Endothelial cell of umbilical vein (primary cell): ENCODE measurements around the gene SEMA7A.

Experiments
- CTCF ChIP-seq, 2 donors: IDR thresholded peaks; 1 replicate in 1 of 2; 2 replicates in 1 of 2; pipeline ENCODE4 v1.5.1; 2011; ENCODE audit warnings: low read length in 2 of 2, mild to moderate bottlenecking in 2 of 2, moderate library complexity in 2 of 2, control low read depth in 1 of 2, inconsistent platforms in 1 of 2, low read depth in 1 of 2; ENCODE audit not compliant: insufficient read depth in 1 of 2; ENCODE audit errors: extremely low read depth in 1 of 2
- GATA2 ChIP-seq: IDR thresholded peaks from 2 replicates; pipeline ENCODE4 v1.7.0; 2011; ENCODE audit warnings: low read depth, mild to moderate bottlenecking, moderate library complexity, mixed read lengths, low read length; ENCODE audit not compliant: insufficient read length, insufficient read depth
- POLR2A ChIP-seq: IDR thresholded peaks from 2 replicates; pipeline ENCODE4 v1.6.1; 2012; ENCODE audit warnings: low read depth, mild to moderate bottlenecking, control low read depth, low read length
- POLR2AphosphoS5 ChIP-seq: IDR thresholded peaks from 2 replicates; pipeline ENCODE4 v1.6.1; 2012; ENCODE audit warnings: low read depth, mild to moderate bottlenecking, control low read depth, low read length, moderate library complexity; ENCODE audit not compliant: insufficient read depth

GRCh38 chr15:74378848-74379247, 54.9 kb downstream of the SEMA7A start:
- TF ChIP-seq CTCF (IDR thresholded peaks at IDR 0.05; ENCODE audit: extremely low read depth in 1 of 2, insufficient read depth in 1 of 2, low read depth in 1 of 2, low read length in 2 of 2): no peak
- no peak for TF ChIP-seq GATA2
- TF ChIP-seq POLR2AphosphoS5: no peak
- TF ChIP-seq POLR2A: no peak
